Measurements from ENCODE around the gene PARP2.

PARP2 gene

GRCh38 chr14:20403521-20403920 is 60.1 kb downstream of the PARP2 start:
- no peak for DNase-seq
